Measurements from ENCODE around the gene ADD1. TPM values are rescaled to one million over a fixed set of nuclear protein-coding genes. Genes with fewer than 3 reads are reported as not detected.

Gene ADD1
- total RNA-seq, 2 donors from 2014 or later = 250 to 254 TPM

DNA sequence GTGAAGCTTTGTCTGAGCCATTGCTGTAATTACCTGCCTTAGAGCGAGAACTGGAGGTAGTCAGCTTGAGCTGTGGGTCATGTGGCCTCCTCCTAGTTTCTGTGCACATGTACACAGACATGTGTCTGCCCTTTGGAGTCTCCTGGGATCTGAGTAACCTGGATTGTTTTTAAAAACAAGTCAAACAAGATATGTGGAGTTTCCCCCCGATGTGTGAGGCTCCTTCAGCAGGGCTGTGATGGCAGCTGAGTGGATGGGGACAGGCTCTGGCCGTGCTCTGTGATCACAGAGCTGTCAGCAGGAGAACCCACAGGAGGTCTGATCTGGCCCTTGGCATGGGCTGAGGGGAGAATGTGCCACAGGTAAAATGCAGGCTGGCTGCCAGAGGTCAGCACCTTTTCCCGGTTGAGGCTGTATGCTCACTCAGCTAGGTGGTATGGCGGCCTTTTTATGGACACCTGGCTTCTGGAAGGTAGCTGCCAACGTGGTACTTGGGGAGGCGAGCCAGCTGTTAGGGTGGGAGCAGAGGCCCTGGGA is 81.2 kb downstream of the ADD1 start:
- DNase-seq (no peak), ATAC-seq (no peak)
- intact Hi-C loops (cut with DNase I, micrococcal nuclease) = no loop called here

DNA sequence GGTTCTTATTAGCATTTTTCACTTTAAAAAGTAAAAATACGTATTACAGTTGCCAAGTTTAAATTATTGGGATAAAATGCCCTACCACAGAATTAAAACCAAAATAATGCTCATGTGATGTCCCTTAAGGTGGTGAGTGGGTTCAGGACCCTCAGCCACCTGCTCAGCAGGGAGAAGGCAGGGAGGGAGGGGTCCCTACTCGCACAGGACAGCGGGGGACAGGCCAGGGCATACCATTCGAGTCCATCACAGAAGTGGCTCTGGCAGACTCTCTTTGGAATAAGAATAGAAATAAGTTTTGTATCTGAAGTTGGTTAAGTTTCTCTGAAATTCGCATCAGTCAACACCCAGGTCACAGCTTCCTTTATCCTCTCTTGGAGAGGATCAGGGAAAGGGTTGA is 81.9 kb downstream of the ADD1 start:
- DNase-seq (no peak), ATAC-seq (no peak)
- intact Hi-C loops (cut with DNase I, micrococcal nuclease) = no loop called here

DNA sequence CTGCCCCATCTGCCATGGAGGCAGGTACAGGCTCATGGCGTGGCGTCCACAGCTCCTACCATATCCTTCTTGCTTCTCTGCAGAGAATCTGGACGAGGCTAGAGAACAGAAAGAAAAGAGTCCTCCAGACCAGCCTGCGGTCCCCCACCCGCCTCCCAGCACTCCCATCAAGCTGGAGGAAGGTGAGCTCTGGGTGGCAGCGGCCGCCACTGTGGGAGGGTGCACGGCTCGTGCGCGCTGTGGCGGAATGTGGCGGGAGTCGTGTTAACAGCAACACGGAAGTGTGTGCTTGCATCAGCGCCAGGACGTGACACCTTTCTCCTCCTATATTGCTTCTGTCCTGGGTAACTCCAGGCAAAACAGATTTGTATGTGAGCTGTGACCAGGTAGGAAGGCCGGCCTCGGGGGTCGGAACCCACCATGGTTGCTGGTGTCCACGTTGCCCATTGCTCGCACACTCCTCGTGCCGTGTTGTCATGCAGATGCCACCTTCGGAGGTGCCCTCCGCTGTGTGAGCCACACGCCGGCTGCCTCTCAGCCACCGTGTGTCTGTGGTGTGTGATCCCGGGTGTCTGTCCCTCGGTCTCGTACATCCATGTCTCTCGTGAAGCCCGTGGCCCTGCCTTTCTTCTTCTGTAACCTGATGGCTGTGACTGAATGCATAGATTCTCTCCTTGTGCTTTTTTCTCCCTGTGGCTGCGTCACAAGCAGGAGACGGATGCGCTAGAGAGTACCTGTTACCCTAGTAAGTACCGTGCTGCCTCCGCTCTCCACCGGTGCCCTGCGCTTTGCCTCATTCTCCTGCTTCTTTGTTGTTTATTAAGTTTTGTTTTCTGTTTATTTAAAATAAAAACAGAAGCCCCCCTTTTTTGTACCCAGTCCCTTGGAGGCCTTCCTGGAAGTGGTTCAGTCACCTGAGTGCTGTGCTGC is 82.6 kb downstream of the ADD1 start:
- no peak for ATAC-seq
- intact Hi-C loops (cut with DNase I, micrococcal nuclease) = no loop called here
- no peak for DNase-seq

DNA sequence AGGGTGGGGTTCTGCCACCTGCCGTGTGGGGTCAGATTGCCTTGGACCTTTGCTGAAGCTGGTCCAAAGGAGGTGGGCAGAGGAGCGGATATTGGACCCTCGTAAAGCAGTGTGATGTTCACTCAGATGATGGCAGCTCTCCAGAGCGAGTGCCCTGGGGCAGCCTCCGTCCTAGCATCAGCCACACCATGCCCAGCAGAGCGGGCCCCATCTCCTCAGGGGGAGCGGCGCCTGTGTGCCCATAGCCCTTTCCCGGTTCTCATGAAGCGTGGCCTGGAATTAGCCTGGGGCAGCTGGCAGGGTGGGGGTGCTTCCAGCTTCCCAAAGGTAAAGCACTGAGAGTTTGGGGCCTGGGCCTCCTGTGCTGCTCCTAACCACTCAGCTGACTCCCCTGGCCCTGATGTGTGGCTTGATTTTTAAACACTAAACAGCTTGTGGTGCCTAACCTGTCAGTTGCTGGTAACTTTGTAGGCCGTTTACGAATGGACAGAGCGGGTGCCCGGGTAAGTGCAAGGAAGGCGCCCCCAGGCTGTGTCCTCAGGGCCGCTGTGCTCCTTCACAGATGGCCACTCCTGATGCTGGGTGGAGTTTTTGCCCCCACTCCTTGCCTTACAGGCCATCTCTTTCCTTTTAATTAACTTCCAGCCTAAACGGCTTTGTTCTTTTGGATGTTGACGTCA is 83.5 kb downstream of the ADD1 start:
- DNase-seq = no peak
- ATAC-seq = no peak
- intact Hi-C loops (cut with DNase I, micrococcal nuclease) = no loop called here

DNA sequence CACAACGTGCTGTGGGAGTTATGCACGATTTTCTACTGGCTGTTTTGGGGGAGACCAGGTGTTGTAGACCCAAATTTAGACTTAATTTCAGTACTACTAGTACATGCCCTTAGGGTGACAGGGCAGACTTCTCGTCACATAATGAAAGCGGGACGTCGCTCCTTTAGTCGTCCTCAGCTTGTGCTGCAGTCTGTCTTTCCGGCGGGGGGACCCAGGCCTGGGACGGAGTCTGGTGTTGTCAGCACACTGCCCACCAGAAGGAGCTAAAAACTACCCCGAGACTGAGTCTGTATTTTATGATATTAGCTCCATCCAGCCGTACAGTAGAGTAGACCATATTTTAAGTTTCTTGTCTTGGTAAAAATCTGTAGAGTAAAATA is 84.0 kb downstream of the ADD1 start:
- no peak for DNase-seq

DNA sequence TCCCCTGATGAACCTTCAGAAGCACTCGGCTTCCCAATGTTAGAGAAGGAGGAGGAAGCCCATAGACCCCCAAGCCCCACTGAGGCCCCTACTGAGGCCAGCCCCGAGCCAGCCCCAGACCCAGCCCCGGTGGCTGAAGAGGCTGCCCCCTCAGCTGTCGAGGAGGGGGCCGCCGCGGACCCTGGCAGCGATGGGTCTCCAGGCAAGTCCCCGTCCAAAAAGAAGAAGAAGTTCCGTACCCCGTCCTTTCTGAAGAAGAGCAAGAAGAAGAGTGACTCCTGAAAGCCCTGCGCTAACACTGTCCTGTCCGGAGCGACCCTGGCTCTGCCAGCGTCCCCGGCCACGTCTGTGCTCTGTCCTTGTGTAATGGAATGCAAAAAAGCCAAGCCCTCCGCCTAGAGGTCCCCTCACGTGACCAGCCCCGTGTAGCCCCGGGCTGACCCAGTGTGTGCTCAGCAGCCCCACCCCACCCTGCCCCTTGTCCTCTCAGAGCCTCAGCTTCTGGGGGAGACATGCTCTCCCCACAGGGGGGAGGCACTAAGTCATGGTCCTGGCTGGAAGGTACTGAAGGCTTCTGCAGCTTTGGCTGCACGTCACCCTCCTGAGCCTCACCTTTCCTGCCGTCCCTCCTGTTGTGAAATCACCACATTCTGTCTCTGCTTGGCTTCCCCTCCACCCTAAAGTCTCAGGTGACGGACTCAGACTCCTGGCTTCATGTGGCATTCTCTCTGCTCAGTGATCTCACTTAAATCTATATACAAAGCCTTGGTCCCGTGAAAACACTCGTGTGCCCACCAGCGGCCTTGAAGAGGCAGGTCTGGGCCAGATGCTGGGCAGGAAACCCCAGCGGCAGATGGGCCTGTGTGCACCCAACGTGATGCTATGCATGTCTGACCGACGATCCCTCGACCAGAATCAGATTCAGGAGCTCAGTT is 84.9 kb downstream of the ADD1 start:
- ATAC-seq = no peak
- DNase-seq = no peak
- intact Hi-C loops (cut with DNase I, micrococcal nuclease) = no loop called here

More for the DNA sequence above, 84.0 kb downstream of the ADD1 start:
- ATAC-seq = no peak
- intact Hi-C loops (cut with DNase I, micrococcal nuclease) = no loop called here

DNA sequence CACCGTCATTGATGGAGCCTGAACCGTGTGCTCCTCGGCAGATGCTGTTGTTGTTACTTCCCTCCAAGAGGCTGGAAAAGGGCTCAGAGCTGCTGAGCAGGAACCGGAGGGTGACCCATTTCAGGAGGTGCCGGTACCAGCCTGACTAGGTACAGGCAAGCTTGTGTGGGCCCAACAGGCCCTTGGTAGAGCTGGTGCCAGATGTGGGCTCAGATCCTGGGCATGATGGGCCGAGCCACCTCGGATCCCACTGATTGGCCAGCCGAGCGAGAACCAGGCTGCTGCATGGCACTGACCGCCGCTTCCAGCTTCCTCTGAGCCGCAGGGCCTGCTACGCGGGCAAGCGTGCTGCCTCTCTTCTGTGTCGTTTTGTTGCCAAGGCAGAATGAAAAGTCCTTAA is 85.8 kb downstream of the ADD1 start:
- DNase-seq = no peak
- intact Hi-C loops (cut with DNase I, micrococcal nuclease) = no loop called here
- ATAC-seq = no peak

DNA sequence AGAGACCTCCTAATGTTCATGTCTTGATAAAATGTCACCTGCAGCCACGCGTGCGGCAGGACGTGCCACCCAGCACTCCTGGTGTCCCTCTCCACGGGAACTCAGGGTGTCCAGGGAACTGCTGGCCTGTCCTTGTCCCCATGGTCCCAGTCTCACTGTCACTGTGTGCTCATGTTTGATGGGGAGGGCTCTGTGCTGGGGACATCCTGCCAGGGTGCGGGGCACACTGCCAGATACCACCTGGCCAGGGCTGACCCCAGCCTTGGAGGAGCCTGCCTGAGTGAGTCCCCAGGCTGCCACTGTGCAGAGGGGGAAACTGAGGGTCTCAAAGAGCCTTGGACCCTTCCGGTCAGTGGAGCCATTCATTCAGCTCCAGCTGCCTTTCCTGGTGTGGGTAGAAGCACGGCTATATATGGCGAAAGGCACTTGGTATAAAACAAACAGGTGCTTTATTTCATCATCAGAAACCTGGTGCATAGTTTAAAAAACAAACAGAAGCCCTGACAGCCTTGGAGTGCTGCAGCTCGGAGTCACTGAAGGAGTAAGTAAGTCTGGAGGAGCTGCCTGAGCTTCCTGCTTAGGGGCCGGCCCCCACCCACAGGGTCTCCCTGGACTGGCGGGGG is 86.6 kb downstream of the ADD1 start:
- peak; percentile 2 for ATAC-seq
- intact Hi-C loops (cut with DNase I, micrococcal nuclease) = no loop called here
- DNase-seq = no peak

DNA sequence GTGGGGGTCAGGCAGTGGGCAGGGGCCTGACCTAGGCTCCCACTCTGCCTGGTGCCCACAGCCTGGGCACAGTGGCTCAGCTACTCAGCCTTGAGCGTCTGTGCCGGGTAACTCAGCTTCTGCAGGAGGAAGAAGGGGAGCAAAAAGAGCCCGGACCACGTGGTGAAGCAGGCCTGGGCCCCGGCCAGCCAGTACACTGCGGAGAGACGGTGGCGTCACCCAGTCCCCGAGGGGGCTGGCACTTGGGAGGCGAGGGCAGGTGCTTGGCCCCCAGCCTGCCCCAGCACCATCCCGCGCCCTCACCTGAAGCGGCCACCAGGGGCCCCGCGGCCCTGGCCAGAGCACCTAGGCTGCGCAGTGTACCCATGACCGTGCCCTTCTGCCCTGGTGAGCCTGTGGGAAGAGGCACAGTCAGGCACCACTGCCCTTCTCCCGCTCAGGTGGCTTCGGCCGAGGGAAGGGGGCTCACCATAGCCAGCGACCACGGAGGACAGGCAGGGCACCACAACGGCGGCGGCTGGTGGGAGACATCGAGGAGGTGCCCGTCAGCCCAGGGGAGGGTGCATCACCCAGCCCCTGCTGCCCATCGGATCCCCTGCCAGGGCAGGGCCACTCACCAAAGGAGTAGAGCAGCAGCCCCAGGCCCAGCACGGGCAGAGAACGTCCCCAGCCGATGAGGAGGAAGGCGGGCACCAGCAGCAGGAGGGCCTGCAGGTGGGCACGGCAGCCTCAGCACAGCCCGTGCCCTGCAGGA is 87.3 kb downstream of the ADD1 start:
- intact Hi-C loops (cut with DNase I, micrococcal nuclease) = no loop called here
- ATAC-seq = peak; percentile 21
- DNase-seq = peak; percentile 52 to 56

DNA sequence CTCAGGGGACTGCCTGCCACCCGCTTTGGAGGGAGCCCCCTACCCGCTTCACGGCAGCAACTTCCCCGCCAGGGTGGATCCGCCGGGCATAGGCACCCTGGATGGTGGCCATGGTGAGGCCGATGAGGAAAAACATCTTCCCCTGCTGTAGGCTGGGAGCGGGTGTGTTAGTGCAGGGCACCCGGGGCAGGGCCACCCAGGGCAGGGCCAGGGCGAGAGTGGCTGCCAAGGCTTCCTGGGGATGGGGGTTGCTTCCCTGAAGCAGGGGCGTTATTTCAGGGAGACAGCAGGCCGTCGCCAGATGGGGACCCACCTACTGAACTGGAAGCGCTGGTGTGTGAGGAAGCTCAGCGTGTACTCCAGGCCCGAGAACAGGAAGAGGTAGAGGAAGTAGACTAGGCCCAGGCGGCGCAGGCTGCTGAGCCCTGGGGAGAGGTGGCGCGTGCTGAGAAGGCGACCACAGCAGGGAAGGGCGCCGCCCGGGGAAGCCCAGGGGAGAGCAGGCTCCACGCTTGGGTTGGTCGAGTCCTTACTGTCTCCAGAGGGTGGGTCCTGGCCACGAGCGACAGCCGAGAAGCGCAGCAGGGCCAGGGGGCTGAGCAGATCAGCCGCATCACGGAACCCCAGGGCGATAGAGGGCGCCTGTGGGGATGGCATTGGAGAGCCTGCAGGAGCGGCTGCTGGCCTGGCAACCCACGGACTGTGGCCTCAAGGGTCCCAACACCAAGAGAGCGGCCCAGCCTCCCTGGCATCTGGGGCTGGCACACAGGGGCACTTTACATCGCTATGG is 88.1 kb downstream of the ADD1 start:
- intact Hi-C loops (cut with DNase I, micrococcal nuclease) = no loop called here
- DNase-seq (peak; percentile 59 to 65), ATAC-seq (no peak)

DNA sequence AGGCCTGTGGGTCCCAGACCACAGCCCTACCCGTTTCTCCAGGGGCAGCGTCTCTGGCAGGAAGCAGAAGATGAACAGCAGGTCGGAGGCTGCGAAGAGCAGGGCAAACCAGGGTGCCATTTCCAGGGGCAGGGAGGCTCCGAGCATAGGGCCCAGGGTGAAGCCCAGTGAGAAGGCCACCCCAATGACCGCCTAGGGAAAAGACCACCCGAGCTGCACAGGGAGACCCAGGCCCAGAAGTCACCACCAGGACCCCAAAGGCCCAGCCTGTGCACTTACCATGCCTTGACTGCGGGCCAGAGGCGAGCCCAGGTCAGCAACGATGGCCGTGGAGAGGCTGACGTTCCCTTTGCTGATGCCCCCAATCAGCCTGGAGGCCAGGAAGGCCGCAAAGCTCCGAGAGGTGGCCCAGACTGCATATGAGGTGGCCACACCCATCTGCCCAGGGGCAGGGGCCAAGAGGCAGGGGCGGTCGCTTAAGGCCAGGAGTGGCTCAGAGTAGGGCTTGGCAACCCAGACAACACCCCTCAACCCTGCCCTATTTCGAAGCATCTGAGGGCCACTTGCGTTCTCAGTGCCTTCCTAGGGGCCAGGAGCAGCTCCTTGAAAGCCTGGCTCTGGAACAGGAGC is 88.8 kb downstream of the ADD1 start:
- ATAC-seq = no peak
- intact Hi-C loops (cut with DNase I, micrococcal nuclease) = no loop called here
- DNase-seq = peak in 1 of 2 donors; percentile 31

DNA sequence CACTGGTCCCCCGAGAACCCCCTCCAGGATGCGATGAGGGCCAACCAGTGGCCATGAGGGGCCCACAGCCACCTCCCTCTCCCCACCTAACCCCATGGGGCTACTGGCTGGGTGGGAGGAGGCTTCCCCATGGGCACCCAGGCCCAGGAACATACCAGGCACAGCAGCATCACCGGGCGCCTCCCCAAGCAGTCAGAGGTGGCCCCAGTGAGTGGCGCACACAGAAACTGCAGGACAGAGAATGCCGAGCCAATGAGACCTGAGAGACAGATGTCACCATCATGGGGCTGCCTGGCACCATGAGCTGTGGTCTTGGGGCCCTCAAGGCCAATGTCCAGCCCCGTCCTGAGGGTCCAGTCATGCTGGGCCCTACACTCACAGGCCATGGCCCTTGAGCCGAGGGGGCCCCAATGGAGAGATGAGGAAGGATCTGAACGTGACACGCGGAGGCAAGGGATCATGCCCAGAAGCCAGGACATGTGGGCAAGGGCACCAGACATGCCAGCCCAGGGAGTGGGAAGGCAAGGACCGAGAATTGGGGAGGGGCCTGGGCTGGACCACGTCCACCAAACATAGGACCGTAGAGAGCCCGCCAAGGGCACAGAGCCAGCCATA is 89.4 kb downstream of the ADD1 start:
- intact Hi-C loops (cut with DNase I, micrococcal nuclease) = no loop called here
- DNase-seq = peak in 1 of 2 donors; percentile 31
- no peak for ATAC-seq

DNA sequence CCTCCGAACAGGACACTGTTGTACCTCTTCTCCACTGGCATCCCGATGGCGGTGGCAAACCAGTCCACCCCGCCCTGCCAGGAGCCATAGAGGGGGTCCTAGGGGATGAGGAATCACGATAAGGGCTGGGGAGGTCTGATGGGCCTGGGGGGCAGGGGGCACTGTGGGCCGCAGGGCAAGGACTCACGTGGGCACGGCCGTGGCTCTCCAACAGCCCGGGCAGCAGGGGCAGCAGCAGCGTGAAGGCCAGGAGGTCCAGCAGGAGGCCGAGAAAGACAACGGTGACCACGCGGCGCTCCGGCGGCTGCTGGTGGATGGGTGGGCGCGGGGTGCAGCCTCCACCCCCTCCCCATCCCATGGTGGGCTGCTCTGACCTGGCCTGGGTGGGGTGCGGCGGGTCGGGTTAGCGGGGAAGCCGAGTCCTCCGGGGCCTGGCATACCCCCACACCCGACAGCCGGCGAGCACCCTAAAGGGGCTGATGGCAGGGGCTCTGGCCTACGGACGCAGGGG is 90.0 kb downstream of the ADD1 start:
- intact Hi-C loops (cut with DNase I, micrococcal nuclease) = no loop called here
- DNase-seq (peak in 1 of 2 donors; percentile 45), ATAC-seq (no peak)

DNA sequence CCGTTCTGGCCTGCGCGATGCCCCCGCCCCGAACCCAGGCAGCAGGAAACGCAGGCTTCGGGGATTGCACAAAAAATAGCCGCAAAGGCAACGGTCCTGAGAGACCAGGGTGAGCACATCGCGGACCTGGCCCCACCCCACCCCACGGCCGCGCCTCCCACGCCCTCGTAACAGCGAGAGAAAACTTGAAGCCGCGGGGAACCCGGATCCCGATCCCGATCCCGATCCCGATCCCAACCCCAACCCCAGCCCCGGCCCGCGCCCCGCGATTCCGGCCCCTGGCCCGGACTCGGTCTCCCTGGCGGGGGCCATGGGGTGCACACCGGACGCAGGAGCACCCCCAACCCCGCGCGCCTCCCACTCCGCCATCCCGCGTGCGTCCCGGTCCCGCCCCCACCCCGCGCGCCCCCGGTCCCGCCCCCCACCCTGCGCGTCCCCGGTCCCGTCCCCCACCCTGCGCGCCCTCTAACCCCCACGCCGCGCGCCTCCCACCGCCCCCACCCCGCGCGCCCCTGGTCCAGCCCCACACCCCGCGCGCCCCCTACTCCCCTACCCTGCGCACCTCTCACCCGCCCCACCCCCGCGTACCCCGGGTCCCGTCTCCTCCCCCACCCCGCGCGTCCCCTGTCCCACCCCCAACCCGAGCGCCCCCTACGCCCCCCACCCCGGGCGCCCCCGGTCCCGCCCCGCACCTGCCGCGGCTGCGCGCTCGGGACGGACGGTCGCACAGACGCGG is 90.6 kb downstream of the ADD1 start:
- DNase-seq (peak; percentile 62 to 66), ATAC-seq (peak; percentile 24)
- intact Hi-C loops (cut with DNase I, micrococcal nuclease) = no loop called here
